Heart right ventricle (tissue), 16 donors: Measurements from ENCODE around the gene ST3GAL2. TPM values are rescaled to one million over a fixed set of nuclear protein-coding genes. Genes with fewer than 3 reads are reported as not detected.

ENCODE experiments used
- ATAC-seq, 8 donors: fragments of 200-7000 bp; cut with Tn5 transposase; one replicate each; pipeline ENCODE4 v1.9.1; 2020; ENCODE audit warnings: mild to moderate bottlenecking in 8 of 8, moderate library complexity in 8 of 8, moderate number of reproducible peaks in 1 of 8
- DNase-seq, 2 donors: peaks; one replicate each; pipeline ENCODE4 v3.0.0-alpha.2; 2020
- H3K27ac ChIP-seq, 10 donors: fragments of 200-600 bp; sonication (generic) in 2 of 10; one replicate each; pipeline versions ENCODE4 v1.5.0 to v1.8.0; 2020 to 2022; ENCODE audit warnings: mild to moderate bottlenecking in 3 of 10
- H3K27me3 ChIP-seq, 7 donors: fragments of 200-600 bp; one replicate each; pipeline ENCODE4 v1.8.0; 2021 to 2022; ENCODE audit warnings: mild to moderate bottlenecking in 2 of 7
- H3K36me3 ChIP-seq, 9 donors: fragments of 200-600 bp; sonication (generic) in 1 of 9; one replicate each; pipeline versions ENCODE4 v1.5.0 to v1.8.0; 2020 to 2022; ENCODE audit warnings: mild to moderate bottlenecking in 2 of 9
- H3K4me1 ChIP-seq, 9 donors: fragments of 200-600 bp; sonication (generic) in 1 of 9; one replicate each; pipeline versions ENCODE4 v1.5.0 to v1.8.0; 2020 to 2022; ENCODE audit warnings: mild to moderate bottlenecking in 4 of 9
- H3K4me3 ChIP-seq, 10 donors: fragments of 200-600 bp; sonication (generic) in 2 of 10; one replicate each; pipeline versions ENCODE4 v1.5.0 to v1.8.0; 2020 to 2022; ENCODE audit warnings: mild to moderate bottlenecking in 7 of 10, moderate library complexity in 2 of 10
- H3K9me3 ChIP-seq, 11 donors: fragments of 200-600 bp in 10 of 11; sonication (generic) in 2 of 11; one replicate each; pipeline versions ENCODE4 v1.5.0 to v1.8.0; 2013 to 2022; ENCODE audit warnings: mild to moderate bottlenecking in 2 of 11, control low read depth in 1 of 11, moderate library complexity in 1 of 11
- CTCF ChIP-seq, 9 donors: fragments of 200-600 bp; sonication (generic) in 2 of 9; IDR thresholded peaks; one replicate each; pipeline versions ENCODE4 v1.5.0 to v1.8.0; 2021 to 2022; ENCODE audit warnings: antibody characterized with exemption in 9 of 9, mild to moderate bottlenecking in 5 of 9, moderate library complexity in 1 of 9
- WGBS, 2 donors: extraction: QIAGEN DNeasy Blood & Tissue Kit; methylation state at CpG; one replicate each; pipeline ENCODE4 v1.1.7; 2013; ENCODE audit warnings: inconsistent platforms in 1 of 2; 5-methylcytosine and 5-hydroxymethylcytosine counted together
- intact Hi-C, 10 donors: fragments of 100-400 bp; cut with DNase I; formaldehyde crosslinking; loops; one replicate each; pipeline versions ENCODE4 v1.11.1 to v1.14.2; 2022
- polyA plus RNA-seq, 2 donors: library from polyadenylated mRNA; stranded (reverse); fragments of 200-250 nt; gene quantifications; one replicate each; pipeline ENCODE4 v1.2.3, GENCODE V29; 2013
- total RNA-seq, 10 donors: library from RNA; stranded (reverse); fragmentation: NEBNext Ultra II Directional in 3 of 10; extraction: Animal tissue kit (Norgen Biotek cat#: 25700) in 3 of 10; gene quantifications; one replicate each; pipeline versions ENCODE4 v1.2.1 to v1.2.4, GENCODE V29; 2021 to 2023
- donor health status: Arrhythmogenic right ventricular cardiomyopathy.
- donor health status: ischemic (EF 13 %, LVEDD 7.1; RV severe dilation, severe dysfunction).
- donor health status: healthy with polysubstance abuse.
- donor health status: DM: no; HTN: yes; CAD: no.
- donor health status: DM: no; HTN: no; CAD: no.
- donor health status: ischemic (EF 25% LVEDD 6.9; RV normal size, moderate dysfunction).
- donor health status: ischemic (EF 25% LVEDD 5.7; RV mildly dilated, moderate dysfunction).
- donor health status: healthy.
- donor health status: DM: yes; HTN: yes; CAD: no.
- donor health status: Ischemic cardiomyopathy.
- donor health status: ischemic (EF 35%, LVEDD 5.7; RV mildly dilated, moderate dysfunction).
- donor health status: nonischemic (EF 11% LVEDD 7.7; RV severe dilation, severe dysfunction).
- donor health status: DM: yes; HTN: yes; CAD: no.
- donor health status: PGD.
- donor health status: ischemic (EF 29% LVEDD 5.4; RV normal size, mild dysfunction).
- donor health status: nonischemic (EF 23%, LVEDD 6.1; RV moderate dilation, normal function).

ST3GAL2 gene
- total and polyA plus RNA-seq, 12 donors = 8.0 to 37.1 (median 19.0) TPM

- Histone ChIP-seq H3K4me1 (peaks cover 6 to 86% (median 62%) of the 10 kb centered on the region in 9 donors), H3K27me3 (no peaks in the 10 kb centered on the region), H3K4me3 (no peak overlapping the region), H3K27ac (peak overlapping the region in 4 of 10 donors; percentile 23 to 43 (median 28)), H3K36me3 (peaks cover 0 to 24% (median 0%) of the 10 kb centered on the region in 9 donors), H3K9me3 (no peaks in the 10 kb centered on the region)
- WGBS, 2 donors = 78 to 84% methylated on average over 9 of the region's 9 CpGs
- no peak for TF ChIP-seq CTCF (IDR thresholded peaks at IDR 0.05)
- intact Hi-C loops = no loop called here
- DNase-seq (no peak), ATAC-seq (peak in 1 of 8 donors; percentile 29)
Observed at GRCh38 chr16:70421014-70421413, 17.9 kb downstream of the ST3GAL2 start.

- ATAC-seq (peak in 2 of 8 donors; percentile 11 to 15), DNase-seq (no peak)
- WGBS, 2 donors = 71 to 74% methylated on average over 14 of the region's 14 CpGs
- TF ChIP-seq CTCF (IDR thresholded peaks at IDR 0.05) = no peak
- Histone ChIP-seq H3K4me3 (no peak overlapping the region), H3K4me1 (peaks cover 6 to 85% (median 62%) of the 10 kb centered on the region in 9 donors), H3K27ac (peak overlapping the region in 5 of 10 donors; percentile 14 to 43 (median 33)), H3K27me3 (no peaks in the 10 kb centered on the region), H3K9me3 (no peaks in the 10 kb centered on the region), H3K36me3 (peaks cover 0 to 18% (median 0%) of the 10 kb centered on the region in 9 donors)
- intact Hi-C loops = no loop called here
Observed at GRCh38 chr16:70419384-70420327, 19.2 kb downstream of the ST3GAL2 start.

- Histone ChIP-seq H3K4me1 (peaks cover 6 to 92% (median 67%) of the 10 kb centered on the region in 9 donors), H3K27ac (peak overlapping the region in 5 of 10 donors; percentile 4 to 41 (median 14)), H3K27me3 (no peaks in the 10 kb centered on the region), H3K36me3 (peaks cover 0 to 18% (median 0%) of the 10 kb centered on the region in 9 donors), H3K4me3 (no peak overlapping the region), H3K9me3 (no peaks in the 10 kb centered on the region)
- DNase-seq = no peak
- intact Hi-C loops = no loop called here
- ATAC-seq = peak in 1 of 8 donors; percentile 4
- TF ChIP-seq CTCF (IDR thresholded peaks at IDR 0.05) = no peak
- 71 to 94% methylated on average over 5 of the region's 5 CpGs for WGBS, 2 donors
Observed at GRCh38 chr16:70418993-70419318, 19.9 kb downstream of the ST3GAL2 start.

GRCh38 chr16:70418274-70418992 is 20.5 kb downstream of the ST3GAL2 start:
- peak in 1 of 8 donors; percentile 29 for ATAC-seq
- H3K27me3 ChIP-seq = no peaks in the 10 kb centered on the region
- peaks cover 6 to 90% (median 65%) of the 10 kb centered on the region in 9 donors for H3K4me1 ChIP-seq
- H3K9me3 ChIP-seq = no peaks in the 10 kb centered on the region
- H3K36me3 ChIP-seq = peaks cover 0 to 18% (median 0%) of the 10 kb centered on the region in 9 donors
- no peak overlapping the region for H3K4me3 ChIP-seq
- intact Hi-C loops = no loop called here
- DNase-seq = no peak
- TF ChIP-seq CTCF (IDR thresholded peaks at IDR 0.05) = no peak
- H3K27ac ChIP-seq = peak overlapping the region in 6 of 10 donors; percentile 8 to 41 (median 26)
- whole genome bisulfite sequencing, 2 donors = 66 to 72% methylated on average over 13 of the region's 13 CpGs
